ENCODE results near the gene PITRM1.

DNA sequence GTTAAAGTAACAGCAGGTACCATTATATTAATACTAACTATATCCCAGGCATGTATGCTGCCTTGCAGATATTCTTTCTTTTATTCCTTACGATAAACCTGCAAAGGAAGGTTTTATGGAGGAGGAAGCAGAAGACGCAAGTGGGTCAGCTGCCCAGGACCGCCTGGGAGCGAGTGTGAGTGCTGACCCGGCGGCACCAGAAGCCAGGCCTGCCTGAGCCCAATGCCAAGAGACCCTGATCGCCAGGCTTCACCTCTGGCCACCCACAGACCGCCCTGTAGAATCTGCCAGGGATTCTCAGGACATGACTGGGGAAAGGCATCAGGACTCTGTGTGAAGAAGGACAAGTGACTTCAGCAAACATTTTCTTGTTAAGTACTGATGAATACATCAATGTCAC is 26.3 kb downstream of the PITRM1 start:
- TF ChIP-seq, protein P1, sequence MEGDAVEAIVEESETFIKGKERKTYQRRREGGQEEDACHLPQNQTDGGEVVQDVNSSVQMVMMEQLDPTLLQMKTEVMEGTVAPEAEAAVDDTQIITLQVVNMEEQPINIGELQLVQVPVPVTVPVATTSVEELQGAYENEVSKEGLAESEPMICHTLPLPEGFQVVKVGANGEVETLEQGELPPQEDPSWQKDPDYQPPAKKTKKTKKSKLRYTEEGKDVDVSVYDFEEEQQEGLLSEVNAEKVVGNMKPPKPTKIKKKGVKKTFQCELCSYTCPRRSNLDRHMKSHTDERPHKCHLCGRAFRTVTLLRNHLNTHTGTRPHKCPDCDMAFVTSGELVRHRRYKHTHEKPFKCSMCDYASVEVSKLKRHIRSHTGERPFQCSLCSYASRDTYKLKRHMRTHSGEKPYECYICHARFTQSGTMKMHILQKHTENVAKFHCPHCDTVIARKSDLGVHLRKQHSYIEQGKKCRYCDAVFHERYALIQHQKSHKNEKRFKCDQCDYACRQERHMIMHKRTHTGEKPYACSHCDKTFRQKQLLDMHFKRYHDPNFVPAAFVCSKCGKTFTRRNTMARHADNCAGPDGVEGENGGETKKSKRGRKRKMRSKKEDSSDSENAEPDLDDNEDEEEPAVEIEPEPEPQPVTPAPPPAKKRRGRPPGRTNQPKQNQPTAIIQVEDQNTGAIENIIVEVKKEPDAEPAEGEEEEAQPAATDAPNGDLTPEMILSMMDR (IDR thresholded peaks at IDR 0.05): no peak
- no peak for TF ChIP-seq POLR2A (IDR thresholded peaks at IDR 0.05)

Measured in lower leg skin (tissue), 3 donors.